ENCODE data around the gene SORCS2. TPM values are rescaled to one million over a fixed set of nuclear protein-coding genes. Genes with fewer than 3 reads are reported as not detected.

SORCS2 gene
- total RNA-seq, 5 donors from 2014 or later (not counting 1 experiment from before 2014, with no cell fraction given) = 0.22 TPM; not detected in 4

- no peaks in the 10 kb centered on the region for H3K4me1 Mint-ChIP-seq
- no peaks in the 10 kb centered on the region for H3K9me3 ChIP-seq
- no peaks in the 10 kb centered on the region for H3K36me3 ChIP-seq (ENCODE audit: control insufficient read depth in 2 of 2, extremely low read depth in 1 of 2, insufficient read depth in 1 of 2, low read length in 1 of 2)
- peaks cover 0 to 43% of the 10 kb centered on the region in 2 experiments for H3K27me3 ChIP-seq (replicated peaks in 1 of 2; ENCODE audit: control insufficient read depth in 2 of 2, extremely low read depth in 1 of 2, insufficient read depth in 2 of 2, low read length in 1 of 2)
- H3K27ac ChIP-seq (ENCODE audit: low read length) = no peak overlapping the region
- ATAC-seq (replicated peaks in 1 of 4) = no peak
- 76% methylated on average over 10 of the region's 17 CpGs for WGBS (ENCODE audit: insufficient coverage)
- H3K4me3 Mint-ChIP-seq = no peak overlapping the region
- no peaks in the 10 kb centered on the region for H3K4me1 ChIP-seq (ENCODE audit: control insufficient read depth in 1 of 2, extremely low read depth in 1 of 2, insufficient read depth in 2 of 2, low read length in 2 of 2)
- H3K36me3 Mint-ChIP-seq = no peaks in the 10 kb centered on the region
- no peak overlapping the region for H3K27ac Mint-ChIP-seq
- H3K9me3 Mint-ChIP-seq = no peaks in the 10 kb centered on the region
- no peak overlapping the region for H3K4me3 ChIP-seq (ENCODE audit: control insufficient read depth in 1 of 2, extremely low read depth in 1 of 2, low read length in 1 of 2)
- DNase-seq = no peak
- peaks cover 5 to 16% of the 10 kb centered on the region in 2 donors for H3K27me3 Mint-ChIP-seq
- ChIA-PET POLR2A (no interaction called here), CTCF (no interaction called here)
Observed at GRCh38 chr4:7530932-7531639, 338.7 kb downstream of the SORCS2 start.

- no peaks in the 10 kb centered on the region for H3K9me3 ChIP-seq
- H3K4me3 ChIP-seq (ENCODE audit: control insufficient read depth in 1 of 2, extremely low read depth in 1 of 2, low read length in 1 of 2) = no peak overlapping the region
- ChIA-PET CTCF (no interaction called here), POLR2A (no interaction called here)
- no peaks in the 10 kb centered on the region for H3K4me1 ChIP-seq (ENCODE audit: control insufficient read depth in 1 of 2, extremely low read depth in 1 of 2, insufficient read depth in 2 of 2, low read length in 2 of 2)
- Mint-ChIP-seq H3K4me1 (no peaks in the 10 kb centered on the region), H3K36me3 (no peaks in the 10 kb centered on the region), H3K27me3 (peaks cover 3 to 14% of the 10 kb centered on the region in 2 donors), H3K4me3 (no peak overlapping the region), H3K27ac (no peak overlapping the region), H3K9me3 (no peaks in the 10 kb centered on the region)
- no peak for DNase-seq
- H3K36me3 ChIP-seq (ENCODE audit: control insufficient read depth in 2 of 2, extremely low read depth in 1 of 2, insufficient read depth in 1 of 2, low read length in 1 of 2) = no peaks in the 10 kb centered on the region
- H3K27ac ChIP-seq (ENCODE audit: low read length) = no peak overlapping the region
- no peak for ATAC-seq (replicated peaks in 1 of 4)
- peaks cover 0 to 43% of the 10 kb centered on the region in 2 experiments for H3K27me3 ChIP-seq (replicated peaks in 1 of 2; ENCODE audit: control insufficient read depth in 2 of 2, extremely low read depth in 1 of 2, insufficient read depth in 2 of 2, low read length in 1 of 2)
- 57% methylated on average over 3 of the region's 8 CpGs for WGBS (ENCODE audit: insufficient coverage)
Observed at GRCh38 chr4:7531640-7531994, 339.3 kb downstream of the SORCS2 start.

DNA sequence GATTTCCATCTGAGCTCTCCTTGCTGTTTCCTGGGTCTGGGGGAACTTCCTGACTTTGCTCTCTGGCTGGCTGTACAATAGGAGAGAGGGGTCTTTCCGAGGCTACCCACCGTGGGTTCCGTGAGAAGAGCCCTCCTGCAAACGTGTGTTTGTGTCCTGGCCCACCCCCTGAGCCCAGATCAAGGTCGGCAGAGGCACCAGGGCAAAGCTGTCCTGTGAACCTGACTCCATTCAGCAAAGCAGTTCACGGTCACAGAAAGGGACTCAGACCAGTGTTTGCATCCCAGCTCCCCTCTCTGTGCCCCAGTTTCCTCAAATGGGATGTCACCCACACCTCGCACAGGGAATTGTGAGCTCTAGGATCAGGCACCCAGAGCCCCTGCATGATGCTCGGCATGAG is 339.7 kb downstream of the SORCS2 start:
- no peaks in the 10 kb centered on the region for H3K9me3 Mint-ChIP-seq
- ATAC-seq (replicated peaks in 1 of 4) (no peak), DNase-seq (no peak)
- WGBS (ENCODE audit: insufficient coverage) = 51% methylated on average over 6 of the region's 8 CpGs
- Histone ChIP-seq H3K36me3 (ENCODE audit: control insufficient read depth in 2 of 2, extremely low read depth in 1 of 2, insufficient read depth in 1 of 2, low read length in 1 of 2) (no peaks in the 10 kb centered on the region), H3K4me1 (ENCODE audit: control insufficient read depth in 1 of 2, extremely low read depth in 1 of 2, insufficient read depth in 2 of 2, low read length in 2 of 2) (no peaks in the 10 kb centered on the region), H3K27ac (ENCODE audit: low read length) (no peak overlapping the region), H3K9me3 (no peaks in the 10 kb centered on the region), H3K4me3 (ENCODE audit: control insufficient read depth in 1 of 2, extremely low read depth in 1 of 2, low read length in 1 of 2) (no peak overlapping the region), H3K27me3 (replicated peaks in 1 of 2; ENCODE audit: control insufficient read depth in 2 of 2, extremely low read depth in 1 of 2, insufficient read depth in 2 of 2, low read length in 1 of 2) (peaks cover 0 to 41% of the 10 kb centered on the region in 2 experiments)
- peaks cover 3 to 13% of the 10 kb centered on the region in 2 donors for H3K27me3 Mint-ChIP-seq
- H3K4me1 Mint-ChIP-seq = no peaks in the 10 kb centered on the region
- no peak overlapping the region for H3K27ac Mint-ChIP-seq
- no peak overlapping the region for H3K4me3 Mint-ChIP-seq
- POLR2A ChIA-PET = no interaction called here
- no peaks in the 10 kb centered on the region for H3K36me3 Mint-ChIP-seq
- CTCF ChIA-PET = no interaction called here

- no peak for ATAC-seq (replicated peaks in 1 of 4)
- Histone ChIP-seq H3K4me3 (ENCODE audit: control insufficient read depth in 1 of 2, extremely low read depth in 1 of 2, low read length in 1 of 2) (no peak overlapping the region), H3K36me3 (ENCODE audit: control insufficient read depth in 2 of 2, extremely low read depth in 1 of 2, insufficient read depth in 1 of 2, low read length in 1 of 2) (no peaks in the 10 kb centered on the region), H3K27me3 (replicated peaks in 1 of 2; ENCODE audit: control insufficient read depth in 2 of 2, extremely low read depth in 1 of 2, insufficient read depth in 2 of 2, low read length in 1 of 2) (peaks cover 0 to 37% of the 10 kb centered on the region in 2 experiments), H3K9me3 (no peaks in the 10 kb centered on the region), H3K4me1 (ENCODE audit: control insufficient read depth in 1 of 2, extremely low read depth in 1 of 2, insufficient read depth in 2 of 2, low read length in 2 of 2) (no peaks in the 10 kb centered on the region), H3K27ac (ENCODE audit: low read length) (no peak overlapping the region)
- H3K27me3 Mint-ChIP-seq = peaks cover 3 to 8% of the 10 kb centered on the region in 2 donors
- POLR2A ChIA-PET = no interaction called here
- H3K4me1 Mint-ChIP-seq = no peaks in the 10 kb centered on the region
- 69% methylated on average over 4 of the region's 8 CpGs for WGBS (ENCODE audit: insufficient coverage)
- H3K27ac Mint-ChIP-seq = no peak overlapping the region
- no peaks in the 10 kb centered on the region for H3K36me3 Mint-ChIP-seq
- CTCF ChIA-PET = no interaction called here
- no peaks in the 10 kb centered on the region for H3K9me3 Mint-ChIP-seq
- no peak overlapping the region for H3K4me3 Mint-ChIP-seq
- no peak for DNase-seq
Observed at GRCh38 chr4:7533267-7533666, 340.9 kb downstream of the SORCS2 start.

DNA sequence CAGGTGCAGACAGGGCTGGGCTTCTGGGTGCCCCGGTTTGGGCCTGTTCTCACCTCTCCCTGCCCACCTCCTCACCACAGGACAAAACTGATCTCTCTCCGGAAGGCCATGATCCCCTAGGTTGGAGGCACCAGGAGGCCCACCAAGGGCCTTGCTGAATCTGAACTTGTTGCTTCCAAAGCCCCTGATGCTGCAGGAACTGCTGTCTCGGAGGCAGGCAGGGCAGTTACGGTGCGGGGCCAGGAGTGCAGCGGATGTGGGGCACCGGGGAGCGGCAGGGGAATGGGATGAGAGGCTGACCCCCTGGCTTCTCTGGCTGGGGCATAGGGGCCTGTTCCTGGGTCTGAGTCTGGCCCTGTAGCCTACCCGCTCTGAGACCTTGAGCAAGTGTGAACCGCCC is 342.8 kb downstream of the SORCS2 start:
- no peak overlapping the region for H3K4me3 ChIP-seq (ENCODE audit: control insufficient read depth in 1 of 2, extremely low read depth in 1 of 2, low read length in 1 of 2)
- no peak overlapping the region for H3K4me3 Mint-ChIP-seq
- peaks cover 0 to 8% of the 10 kb centered on the region in 2 donors for H3K27me3 Mint-ChIP-seq
- H3K9me3 Mint-ChIP-seq = no peaks in the 10 kb centered on the region
- H3K4me1 ChIP-seq (ENCODE audit: control insufficient read depth in 1 of 2, extremely low read depth in 1 of 2, insufficient read depth in 2 of 2, low read length in 2 of 2) = peaks cover 0 to 6% of the 10 kb centered on the region in 2 experiments
- 81% methylated on average over 10 of the region's 10 CpGs for WGBS (ENCODE audit: insufficient coverage)
- ATAC-seq (replicated peaks in 1 of 4) (no peak), DNase-seq (no peak)
- no peaks in the 10 kb centered on the region for H3K36me3 ChIP-seq (ENCODE audit: control insufficient read depth in 2 of 2, extremely low read depth in 1 of 2, insufficient read depth in 1 of 2, low read length in 1 of 2)
- H3K9me3 ChIP-seq = no peaks in the 10 kb centered on the region
- H3K27me3 ChIP-seq (replicated peaks in 1 of 2; ENCODE audit: control insufficient read depth in 2 of 2, extremely low read depth in 1 of 2, insufficient read depth in 2 of 2, low read length in 1 of 2) = peaks cover 0 to 30% of the 10 kb centered on the region in 2 experiments
- ChIA-PET CTCF (no interaction called here), POLR2A (no interaction called here)
- no peak overlapping the region for H3K27ac ChIP-seq (ENCODE audit: low read length)
- H3K4me1 Mint-ChIP-seq = peaks cover 0 to 2% (median 2%) of the 10 kb centered on the region in 3 donors
- no peaks in the 10 kb centered on the region for H3K36me3 Mint-ChIP-seq
- no peak overlapping the region for H3K27ac Mint-ChIP-seq

DNA sequence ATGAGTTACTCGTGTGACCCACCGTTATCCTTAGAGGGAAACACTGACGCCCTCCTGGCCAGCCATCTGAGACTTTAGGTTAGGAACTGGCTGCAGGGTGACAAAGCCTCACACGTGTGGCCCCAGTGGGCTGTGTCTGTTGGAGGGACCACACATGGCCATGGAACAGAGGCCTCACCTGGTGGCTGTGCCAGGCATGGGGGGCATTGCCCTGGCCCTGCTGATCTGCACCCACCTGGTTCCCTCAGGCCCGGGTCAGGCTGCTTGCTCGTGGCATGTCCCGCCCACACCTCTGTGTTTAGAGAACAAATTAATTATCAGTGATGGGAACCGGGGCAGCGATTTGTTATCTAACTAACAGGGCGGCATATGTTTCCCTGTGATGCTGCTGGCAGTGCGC is 343.3 kb downstream of the SORCS2 start:
- H3K27me3 ChIP-seq (replicated peaks in 1 of 2; ENCODE audit: control insufficient read depth in 2 of 2, extremely low read depth in 1 of 2, insufficient read depth in 2 of 2, low read length in 1 of 2) = peaks cover 0 to 25% of the 10 kb centered on the region in 2 experiments
- no peak overlapping the region for H3K4me3 Mint-ChIP-seq
- ChIA-PET CTCF (no interaction called here), POLR2A (no interaction called here)
- H3K36me3 Mint-ChIP-seq = no peaks in the 10 kb centered on the region
- no peaks in the 10 kb centered on the region for H3K9me3 ChIP-seq
- DNase-seq (no peak), ATAC-seq (replicated peaks in 1 of 4) (no peak)
- H3K4me1 ChIP-seq (ENCODE audit: control insufficient read depth in 1 of 2, extremely low read depth in 1 of 2, insufficient read depth in 2 of 2, low read length in 2 of 2) = peaks cover 0 to 6% of the 10 kb centered on the region in 2 experiments
- H3K27ac ChIP-seq (ENCODE audit: low read length) = no peak overlapping the region
- H3K27me3 Mint-ChIP-seq = peaks cover 0 to 4% of the 10 kb centered on the region in 2 donors
- peaks cover 0 to 2% (median 2%) of the 10 kb centered on the region in 3 donors for H3K4me1 Mint-ChIP-seq
- WGBS (ENCODE audit: insufficient coverage) = 89% methylated on average over 11 of the region's 11 CpGs
- H3K4me3 ChIP-seq (ENCODE audit: control insufficient read depth in 1 of 2, extremely low read depth in 1 of 2, low read length in 1 of 2) = no peak overlapping the region
- H3K27ac Mint-ChIP-seq = no peak overlapping the region
- H3K9me3 Mint-ChIP-seq = no peaks in the 10 kb centered on the region
- no peaks in the 10 kb centered on the region for H3K36me3 ChIP-seq (ENCODE audit: control insufficient read depth in 2 of 2, extremely low read depth in 1 of 2, insufficient read depth in 1 of 2, low read length in 1 of 2)
